Progenitor cell of endocrine pancreas (in vitro differentiated cells): ENCODE data around the gene FOS. TPM values are rescaled to one million over a fixed set of nuclear protein-coding genes. Genes with fewer than 3 reads are reported as not detected.

ENCODE experiments used
- DNase-seq: peaks from one replicate; pipeline ENCODE4 v3.0.0; 2021; ENCODE audit warnings: low spot score; ENCODE audit not compliant: unreplicated experiment
- H3K27ac Mint-ChIP-seq: 2 replicates; pipeline ENCODE4 v1.8.0; 2021; ENCODE audit warnings: mild to moderate bottlenecking, moderate library complexity, mixed read lengths
- H3K27me3 Mint-ChIP-seq: 2 replicates; pipeline ENCODE4 v1.8.0; 2021; ENCODE audit warnings: mixed read lengths
- H3K36me3 Mint-ChIP-seq: 2 replicates; pipeline ENCODE4 v1.8.0; 2022; ENCODE audit warnings: mixed read lengths; ENCODE audit not compliant: insufficient read depth
- H3K4me1 Mint-ChIP-seq: 2 replicates; pipeline ENCODE4 v1.8.0; 2021; ENCODE audit warnings: low read depth, mixed read lengths
- H3K4me3 Mint-ChIP-seq: 2 replicates; pipeline ENCODE4 v1.8.0; 2021; ENCODE audit warnings: low read depth, mild to moderate bottlenecking, moderate library complexity, mixed read lengths
- H3K9me3 Mint-ChIP-seq: 2 replicates; pipeline ENCODE4 v1.8.0; 2021; ENCODE audit warnings: low read depth, mixed read lengths
- total RNA-seq: library from RNA; stranded (reverse); gene quantifications from 2 replicates; pipeline ENCODE4 v1.2.1, GENCODE V29; 2021
- TF ChIP-seq, protein P1 (sequence below): fragments of 200-600 bp; sonication (generic); IDR thresholded peaks from one replicate; pipeline ENCODE4 v1.5.0; 2021; ENCODE audit warnings: antibody characterized with exemption, mild to moderate bottlenecking; ENCODE audit not compliant: unreplicated experiment

FOS gene
- total RNA-seq, 1 donor from 2014 or later: 88.8 TPM

DNA sequence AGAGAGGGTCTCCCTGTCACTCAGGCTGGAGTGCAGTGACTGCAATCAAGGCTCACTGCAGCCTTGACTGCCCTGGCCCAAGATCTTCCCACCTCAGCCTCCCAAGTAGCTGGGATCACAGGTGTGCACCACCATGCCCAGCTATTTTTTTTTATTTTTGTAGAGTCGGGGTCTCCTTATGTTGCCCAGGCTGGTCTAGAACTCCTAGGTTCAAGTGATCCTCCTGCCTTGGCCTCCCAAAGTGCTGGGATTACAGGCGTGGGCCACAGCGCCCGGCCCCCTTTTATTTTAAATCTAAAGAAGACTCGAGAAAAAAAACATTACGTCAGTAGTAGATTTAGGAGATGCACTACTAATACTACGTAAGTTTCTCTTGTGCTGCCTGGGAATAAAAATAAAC is 14.3 kb downstream of the FOS start:
- Mint-ChIP-seq H3K4me3 (peak overlapping the region; percentile 65), H3K4me1 (peaks cover 15% of the 10 kb centered on the region), H3K27me3 (no peaks in the 10 kb centered on the region), H3K9me3 (no peaks in the 10 kb centered on the region), H3K27ac (peak overlapping the region; percentile 99), H3K36me3 (no peaks in the 10 kb centered on the region)
- TF ChIP-seq, protein P1, sequence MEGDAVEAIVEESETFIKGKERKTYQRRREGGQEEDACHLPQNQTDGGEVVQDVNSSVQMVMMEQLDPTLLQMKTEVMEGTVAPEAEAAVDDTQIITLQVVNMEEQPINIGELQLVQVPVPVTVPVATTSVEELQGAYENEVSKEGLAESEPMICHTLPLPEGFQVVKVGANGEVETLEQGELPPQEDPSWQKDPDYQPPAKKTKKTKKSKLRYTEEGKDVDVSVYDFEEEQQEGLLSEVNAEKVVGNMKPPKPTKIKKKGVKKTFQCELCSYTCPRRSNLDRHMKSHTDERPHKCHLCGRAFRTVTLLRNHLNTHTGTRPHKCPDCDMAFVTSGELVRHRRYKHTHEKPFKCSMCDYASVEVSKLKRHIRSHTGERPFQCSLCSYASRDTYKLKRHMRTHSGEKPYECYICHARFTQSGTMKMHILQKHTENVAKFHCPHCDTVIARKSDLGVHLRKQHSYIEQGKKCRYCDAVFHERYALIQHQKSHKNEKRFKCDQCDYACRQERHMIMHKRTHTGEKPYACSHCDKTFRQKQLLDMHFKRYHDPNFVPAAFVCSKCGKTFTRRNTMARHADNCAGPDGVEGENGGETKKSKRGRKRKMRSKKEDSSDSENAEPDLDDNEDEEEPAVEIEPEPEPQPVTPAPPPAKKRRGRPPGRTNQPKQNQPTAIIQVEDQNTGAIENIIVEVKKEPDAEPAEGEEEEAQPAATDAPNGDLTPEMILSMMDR: no peak
- DNase-seq: no peak

DNA sequence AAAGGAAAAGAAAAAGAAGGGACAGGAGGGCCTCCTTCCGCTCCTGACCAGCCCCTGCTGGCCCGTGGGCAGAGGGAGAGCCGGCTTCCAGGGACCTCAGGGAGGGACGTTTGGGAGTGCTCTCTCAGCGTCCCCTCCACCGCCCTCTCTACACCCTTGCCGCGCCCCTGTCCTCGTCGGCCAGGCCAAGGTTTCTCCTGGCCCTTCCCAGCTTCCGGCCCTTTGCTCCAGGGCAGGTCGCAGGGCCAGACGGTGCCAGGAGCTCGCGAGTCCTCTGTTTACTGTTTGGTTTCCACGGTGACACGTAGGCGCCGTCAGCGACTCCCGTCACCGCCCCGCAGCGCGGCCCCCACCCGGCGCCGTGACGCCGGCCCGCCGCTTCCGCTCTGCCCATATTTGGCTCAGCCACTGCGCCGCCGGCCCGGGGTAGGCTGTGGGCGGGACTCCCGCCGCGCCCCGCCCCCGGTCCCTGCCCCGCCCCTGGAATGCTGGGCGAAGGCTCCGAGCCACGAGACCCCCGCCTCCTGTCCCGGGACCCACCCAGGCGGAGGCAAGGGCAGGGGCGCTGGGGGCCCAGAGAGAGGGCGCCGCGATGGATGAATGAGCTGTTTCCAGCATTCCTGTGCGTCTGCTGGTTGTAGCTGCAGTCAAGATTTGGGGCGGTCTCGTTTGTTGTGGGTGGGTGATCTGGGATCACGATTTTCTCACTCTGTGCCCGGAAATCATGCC is 15.5 kb downstream of the FOS start:
- TF ChIP-seq, protein P1: no peak
- Mint-ChIP-seq H3K36me3 (no peaks in the 10 kb centered on the region), H3K4me1 (peaks cover 15% of the 10 kb centered on the region), H3K9me3 (no peaks in the 10 kb centered on the region), H3K27ac (peak overlapping the region; percentile 99), H3K4me3 (peak overlapping the region; percentile 82), H3K27me3 (no peaks in the 10 kb centered on the region)
- peak; percentile 94 for DNase-seq

DNA sequence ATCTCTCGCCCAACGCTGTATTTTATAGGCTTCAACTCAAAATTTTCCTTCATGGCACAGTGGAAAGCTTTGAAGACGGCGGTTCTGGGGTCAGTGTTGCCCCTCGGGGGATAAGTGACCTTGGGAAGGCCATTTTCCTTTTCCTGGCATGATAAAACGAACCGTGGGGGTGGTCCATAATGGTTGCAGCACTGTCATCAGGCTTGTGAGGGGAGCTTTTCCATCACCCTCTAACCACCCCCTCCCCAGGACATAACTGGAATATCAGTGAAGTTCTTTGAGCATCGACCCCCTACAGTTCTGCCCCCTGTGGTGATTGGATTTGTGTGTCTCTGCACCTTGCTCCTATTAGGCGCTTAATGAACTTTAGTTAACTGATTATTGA is 16.0 kb downstream of the FOS start:
- Mint-ChIP-seq H3K27ac (peak overlapping the region; percentile 96), H3K9me3 (no peaks in the 10 kb centered on the region), H3K4me1 (peaks cover 15% of the 10 kb centered on the region)

DNA sequence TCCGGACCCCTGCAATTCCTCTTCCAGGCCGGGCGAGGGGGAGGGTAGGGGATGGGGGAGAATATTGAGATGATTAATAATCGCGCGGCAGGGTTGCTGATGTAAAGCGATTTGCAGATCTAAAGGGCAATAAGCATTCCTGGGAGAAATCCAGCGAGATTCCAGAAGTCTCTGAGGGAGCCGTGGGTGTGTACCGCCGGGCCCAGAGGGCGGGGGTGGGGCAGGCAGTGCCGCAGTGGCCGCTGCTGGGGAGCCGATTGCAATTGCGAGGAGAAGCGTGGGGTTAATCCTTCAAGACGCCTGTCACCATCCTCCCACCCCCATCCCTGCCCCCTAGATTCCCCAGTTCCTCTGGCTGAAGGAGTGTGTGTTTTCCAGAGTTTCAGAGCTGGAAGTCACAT is 16.4 kb downstream of the FOS start:
- Mint-ChIP-seq H3K9me3 (no peaks in the 10 kb centered on the region), H3K36me3 (no peaks in the 10 kb centered on the region), H3K4me1 (peaks cover 15% of the 10 kb centered on the region), H3K27ac (peak overlapping the region; percentile 96), H3K27me3 (no peaks in the 10 kb centered on the region), H3K4me3 (peak overlapping the region; percentile 82)
- DNase-seq: peak; percentile 25
- TF ChIP-seq, protein P1: no peak

More for the DNA sequence above, 16.0 kb downstream of the FOS start:
- Mint-ChIP-seq H3K27me3 (no peaks in the 10 kb centered on the region), H3K36me3 (no peaks in the 10 kb centered on the region), H3K4me3 (peak overlapping the region; percentile 82)
- TF ChIP-seq, protein P1: peak; percentile 36
- no peak for DNase-seq

DNA sequence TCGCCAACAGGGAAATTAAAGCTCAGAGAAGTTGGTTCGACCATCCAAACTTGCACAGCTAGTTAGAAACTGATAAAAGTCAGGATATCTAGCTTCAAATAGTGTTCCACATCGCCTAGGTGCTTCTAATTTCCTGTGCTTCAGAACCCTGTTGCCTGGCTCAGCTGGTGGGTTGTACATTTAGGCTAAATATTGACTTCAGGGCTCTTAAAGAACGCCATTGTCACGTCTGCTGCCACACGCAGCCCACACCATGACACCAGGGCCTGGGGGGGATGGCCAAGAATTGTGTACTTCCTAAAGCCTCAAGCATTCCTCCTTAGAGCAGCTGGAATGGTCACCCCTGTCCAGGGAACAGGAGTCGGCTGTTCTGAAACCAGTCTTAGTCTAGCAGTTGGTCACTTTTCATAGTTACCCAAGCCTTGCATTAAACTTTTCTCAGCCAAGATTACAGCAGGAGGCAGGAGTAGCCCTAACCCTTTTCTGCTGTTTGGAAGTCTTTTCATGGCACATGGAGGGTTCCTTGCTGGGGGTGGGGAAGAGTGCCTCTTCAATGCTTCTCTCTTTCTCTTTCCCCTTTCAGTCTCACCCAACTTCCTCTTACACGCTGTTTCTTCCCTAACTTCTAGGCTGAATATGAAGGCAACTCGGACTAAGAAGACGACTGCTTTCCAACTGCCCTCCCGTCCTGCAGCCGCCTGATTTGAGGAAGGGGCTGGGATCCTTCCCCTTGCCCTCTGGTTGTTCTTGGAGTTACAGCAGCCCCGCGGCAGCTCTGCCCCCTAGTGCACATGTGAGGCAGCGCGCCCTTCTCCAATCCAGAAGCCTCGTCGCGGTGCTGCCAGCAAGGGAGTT is 17.1 kb downstream of the FOS start:
- Mint-ChIP-seq H3K9me3 (no peaks in the 10 kb centered on the region), H3K4me3 (peak overlapping the region; percentile 82), H3K27ac (peak overlapping the region; percentile 92), H3K4me1 (peaks cover 15% of the 10 kb centered on the region), H3K27me3 (no peaks in the 10 kb centered on the region), H3K36me3 (no peaks in the 10 kb centered on the region)
- TF ChIP-seq, protein P1: peak; percentile 94
- peak; percentile 72 for DNase-seq
